ENCODE data around the gene RRAGD. TPM values are rescaled to one million over a fixed set of nuclear protein-coding genes. Genes with fewer than 3 reads are reported as not detected.

The RRAGD gene
- total RNA-seq, 4 donors from 2014 or later: 53.6 to 173 (median 106) TPM

GRCh38 chr6:89350281-89350966, 61.6 kb downstream of the RRAGD start:
- TF ChIP-seq CTCF (IDR thresholded peaks at IDR 0.05 in 4 of 5, conservative IDR thresholded peaks at IDR 0.05 in 1 of 5) (no peak), POLR2A (IDR thresholded peaks at IDR 0.05) (no peak)
- Histone ChIP-seq H3K4me1 (peaks cover 40 to 42% of the 10 kb centered on the region in 2 donors), H3K4me3 (peak overlapping the region; percentile 1 to 81 (median 42)), H3K27ac (peak overlapping the region; percentile 39 to 100 (median 96)), H3K9me3 (no peaks in the 10 kb centered on the region), H3K27me3 (no peaks in the 10 kb centered on the region), H3K36me3 (no peaks in the 10 kb centered on the region)
- in situ Hi-C loops (cut with MboI; ENCODE audit: low sequenced_read_pairs in 4 of 4) (loop anchor here in 3 of 4 donors (25.0 kb wide), 2 partner anchors 263 to 363 kb away; partner anchors contain the start of gene PNRC1 (in 1 of the 3)), intact Hi-C loops (cut with DNase I; ENCODE audit: low total_unique reads) (loop anchor here (5.0 to 10.0 kb wide), 2 partner anchors 206 to 313 kb away; partner anchors contain the start of gene PM20D2)
- ATAC-seq (no peak), DNase-seq (no peak)

GRCh38 chr6:89348372-89348771, 63.7 kb downstream of the RRAGD start:
- ATAC-seq (no peak), DNase-seq (no peak)
- TF ChIP-seq CTCF (IDR thresholded peaks at IDR 0.05 in 4 of 5, conservative IDR thresholded peaks at IDR 0.05 in 1 of 5) (no peak), POLR2A (IDR thresholded peaks at IDR 0.05) (no peak)
- H3K36me3 ChIP-seq: no peaks in the 10 kb centered on the region
- no peak overlapping the region for H3K4me3 ChIP-seq
- no peaks in the 10 kb centered on the region for H3K9me3 ChIP-seq
- peaks cover 42 to 45% of the 10 kb centered on the region in 2 donors for H3K4me1 ChIP-seq
- intact Hi-C loops (cut with DNase I; ENCODE audit: low total_unique reads): no loop called here
- no peaks in the 10 kb centered on the region for H3K27me3 ChIP-seq
- H3K27ac ChIP-seq: peak overlapping the region in 3 of 4 donors; percentile 21 to 99 (median 92)
- in situ Hi-C loops (cut with MboI; ENCODE audit: low sequenced_read_pairs in 4 of 4): no loop called here

GRCh38 chr6:89347825-89348224, 64.2 kb downstream of the RRAGD start:
- TF ChIP-seq CTCF (IDR thresholded peaks at IDR 0.05 in 4 of 5, conservative IDR thresholded peaks at IDR 0.05 in 1 of 5) (no peak), POLR2A (IDR thresholded peaks at IDR 0.05) (no peak)
- ATAC-seq: no peak
- Histone ChIP-seq H3K4me1 (peaks cover 42 to 45% of the 10 kb centered on the region in 2 donors), H3K4me3 (no peak overlapping the region), H3K36me3 (no peaks in the 10 kb centered on the region), H3K27me3 (no peaks in the 10 kb centered on the region), H3K9me3 (no peaks in the 10 kb centered on the region), H3K27ac (peak overlapping the region; percentile 21 to 99 (median 62))
- in situ Hi-C loops (cut with MboI; ENCODE audit: low sequenced_read_pairs in 4 of 4) (no loop called here), intact Hi-C loops (cut with DNase I; ENCODE audit: low total_unique reads) (no loop called here)
- DNase-seq: no peak

- intact Hi-C loops (cut with DNase I; ENCODE audit: low total_unique reads): no loop called here
- Histone ChIP-seq H3K9me3 (no peaks in the 10 kb centered on the region), H3K4me3 (no peak overlapping the region), H3K27me3 (no peaks in the 10 kb centered on the region), H3K36me3 (peaks cover 0 to 10% of the 10 kb centered on the region in 2 donors), H3K4me1 (peaks cover 40% of the 10 kb centered on the region in 2 donors), H3K27ac (no peak overlapping the region)
- no peak for TF ChIP-seq POLR2A (IDR thresholded peaks at IDR 0.05)
- TF ChIP-seq CTCF (IDR thresholded peaks at IDR 0.05 in 4 of 5, conservative IDR thresholded peaks at IDR 0.05 in 1 of 5): no peak
- no peak for DNase-seq
- no peak for ATAC-seq
- in situ Hi-C loops (cut with MboI; ENCODE audit: low sequenced_read_pairs in 4 of 4): no loop called here
Measured at GRCh38 chr6:89346433-89346832, 65.6 kb downstream of the RRAGD start.
